IMR-90 (cell line): ENCODE measurements around the gene RAB3C. TPM values are rescaled to one million over a fixed set of nuclear protein-coding genes. Genes with fewer than 3 reads are reported as not detected.
"Not testable (repeated sequence)": the region's sequence is repeated elsewhere in the genome, so short reads cannot be mapped to it uniquely, and the experiment has no call there.

Source experiments
- ATAC-seq: fragments of 200-7000 bp; cut with Tn5 transposase; 2 replicates; pipeline ENCODE4 v1.9.1; 2020; ENCODE audit warnings: low read depth, mild to moderate bottlenecking, moderate library complexity
- BruUV-seq: library from RNA; stranded (reverse); fragments of 400-500 nt; replicated peaks from 2 replicates; lab custom pipeline; 2021; lab: Mats Ljungman, UMichigan
- CTCF ChIA-PET: fragments of 300-600 bp; formaldehyde crosslinking; extraction: SDS; loops from one replicate; lab custom pipeline; 2021; ENCODE audit warnings: antibody characterized with exemption; lab: Yijun Ruan, JAX
- POLR2A ChIA-PET: fragments of 300-600 bp; sonication (Branson Sonifier 250); formaldehyde crosslinking; loops from one replicate; lab custom pipeline; 2022; ENCODE audit warnings: antibody characterized with exemption; ENCODE audit not compliant: unreplicated experiment; lab: Charles Lee
- DNase-seq: peaks from one replicate; pipeline ENCODE4 v3.0.0; 2013
- H2AFZ ChIP-seq: replicated peaks from 2 replicates; pipeline ENCODE3; 2013; ENCODE audit warnings: low read length, mild to moderate bottlenecking; ENCODE audit not compliant: poor library complexity
- H2AK5ac ChIP-seq: 2 replicates; pipeline ENCODE4 v1.6.1; 2013; ENCODE audit warnings: low read depth, low read length, inconsistent platforms
- H2AK9ac ChIP-seq: replicated peaks from 2 replicates; pipeline ENCODE3; 2013; ENCODE audit warnings: mild to moderate bottlenecking, low read depth, low read length, moderate library complexity; ENCODE audit not compliant: poor library complexity
- H2BK120ac ChIP-seq: 2 replicates; pipeline ENCODE4 v1.6.1; 2013; ENCODE audit warnings: low read depth, low read length, inconsistent platforms
- H2BK15ac ChIP-seq: 3 replicates; pipeline ENCODE4 v1.6.1; 2013; ENCODE audit warnings: low read depth, low read length, inconsistent platforms
- H2BK20ac ChIP-seq: 2 replicates; pipeline ENCODE4 v1.6.1; 2013; ENCODE audit warnings: low read depth, mild to moderate bottlenecking, inconsistent platforms, low read length, moderate library complexity
- H2BK5ac ChIP-seq: 2 replicates; pipeline ENCODE4 v1.6.1; 2013; ENCODE audit warnings: mild to moderate bottlenecking, low read depth, low read length, inconsistent platforms; ENCODE audit not compliant: poor library complexity, severe bottlenecking
- H3K14ac ChIP-seq: replicated peaks from 2 replicates; pipeline ENCODE4 v1.6.1; 2013; ENCODE audit warnings: low read depth, low read length, inconsistent platforms
- H3K18ac ChIP-seq: 2 replicates; pipeline ENCODE4 v1.6.1; 2013; ENCODE audit warnings: low read depth, low read length, control low read depth
- H3K23ac ChIP-seq: 2 replicates; pipeline ENCODE4 v1.6.1; 2013; ENCODE audit warnings: low read depth, low read length, inconsistent platforms
- H3K27ac ChIP-seq: 2 replicates; pipeline ENCODE4 v1.5.1; 2013; ENCODE audit warnings: mild to moderate bottlenecking, control low read depth, low read length; ENCODE audit not compliant: insufficient read depth
- H3K27me3 ChIP-seq: 2 replicates; pipeline ENCODE4 v1.6.1; 2013; ENCODE audit warnings: low read length; ENCODE audit not compliant: control insufficient read depth, insufficient read depth
- H3K36me3 ChIP-seq: 2 replicates; pipeline ENCODE4 v1.6.1; 2013; ENCODE audit warnings: low read length, mixed read lengths; ENCODE audit not compliant: control insufficient read depth, insufficient read depth
- H3K4ac ChIP-seq: 2 replicates; pipeline ENCODE4 v1.6.1; 2013; ENCODE audit warnings: low read depth, low read length, inconsistent platforms
- H3K4me1 ChIP-seq: 2 replicates; pipeline ENCODE4 v1.6.1; 2013; ENCODE audit warnings: low read length, mixed read lengths; ENCODE audit not compliant: control insufficient read depth, insufficient read depth
- H3K4me2 ChIP-seq: 2 replicates; pipeline ENCODE4 v1.6.1; 2013; ENCODE audit warnings: low read depth, mild to moderate bottlenecking, control low read depth, low read length, moderate library complexity
- H3K4me3 ChIP-seq: 2 replicates; pipeline ENCODE4 v1.5.1; 2013; ENCODE audit warnings: low read depth, mild to moderate bottlenecking, control low read depth, low read length, moderate library complexity; ENCODE audit not compliant: insufficient read depth
- H3K56ac ChIP-seq: 2 replicates; pipeline ENCODE4 v1.6.1; 2013; ENCODE audit warnings: low read length, inconsistent platforms; ENCODE audit not compliant: insufficient read depth; ENCODE audit errors: extremely low read depth
- H3K79me1 ChIP-seq, 2 experiments: 2 replicates each; pipeline ENCODE4 v1.6.1; 2013; ENCODE audit warnings: low read length in 2 of 2, inconsistent platforms in 1 of 2, low read depth in 1 of 2
- H3K9ac ChIP-seq: 2 replicates; pipeline ENCODE4 v1.6.1; 2013; ENCODE audit warnings: low read depth, low read length, control low read depth
- H3K9me1 ChIP-seq: 2 replicates; pipeline ENCODE4 v1.6.1; 2013; ENCODE audit warnings: low read length, inconsistent platforms; ENCODE audit not compliant: insufficient read depth
- H3K9me3 ChIP-seq: 2 replicates; pipeline ENCODE4 v1.6.1; 2013; ENCODE audit warnings: low read length; ENCODE audit not compliant: control insufficient read depth, insufficient read depth
- H4K20me1 ChIP-seq: 2 replicates; pipeline ENCODE4 v1.6.1; 2013; ENCODE audit warnings: low read length, inconsistent platforms; ENCODE audit not compliant: insufficient read depth
- H4K5ac ChIP-seq: 2 replicates; pipeline ENCODE4 v1.6.1; 2013; ENCODE audit warnings: mild to moderate bottlenecking, low read depth, low read length, control low read depth
- H4K8ac ChIP-seq, 2 experiments: 2 replicates each; pipeline ENCODE4 v1.6.1; 2013; ENCODE audit warnings: low read depth in 2 of 2, low read length in 2 of 2, control low read depth in 1 of 2, inconsistent platforms in 1 of 2
- H4K91ac ChIP-seq: 2 replicates; pipeline ENCODE4 v1.6.1; 2013; ENCODE audit warnings: low read depth, low read length, inconsistent platforms; ENCODE audit not compliant: insufficient read depth
- CEBPB ChIP-seq: IDR thresholded peaks from 2 replicates; pipeline ENCODE4 v1.6.1; 2012; ENCODE audit warnings: low read depth, low read length, improper control_type of control experiment
- WGBS, 2 experiments: methylation state at CpG; one replicate each; pipeline versions ENCODE4 v1.1.5 to v1.1.7; 2013; ENCODE audit warnings: missing lambda C conversion rate in 2 of 2; ENCODE audit not compliant: insufficient read length in 1 of 2; ENCODE audit errors: extremely low coverage in 2 of 2; 5-methylcytosine and 5-hydroxymethylcytosine counted together
- dilution Hi-C: fragments of 300-500 bp; cut with HindIII; formaldehyde crosslinking; loops from one replicate; pipeline ENCODE4 v1.14.3; 2018; ENCODE audit warnings: low sequenced_read_pairs; ENCODE audit not compliant: unreplicated experiment
- in situ Hi-C: fragments of 300-500 bp; cut with MboI; formaldehyde crosslinking; loops from 3 replicates; pipeline ENCODE4 v1.14.3; 2019; ENCODE audit warnings: low sequenced_read_pairs, inconsistent platforms, mixed read lengths
- intact Hi-C: fragments of 100-400 bp; cut with micrococcal nuclease; formaldehyde crosslinking; loops from 2 replicates; pipeline ENCODE4 v1.10.0; 2022
- polyA plus RNA-seq, 3 experiments: library from polyadenylated mRNA; depleted of rRNA; stranded (reverse); fragments of >200 nt; gene quantifications; 2 replicates each; pipeline ENCODE4 v1.2.3, GENCODE V29; 2012; ENCODE audit warnings: low replicate concordance in 1 of 3
- total RNA-seq: library from RNA; depleted of rRNA; stranded (reverse); fragments of >200 nt; gene quantifications from 2 replicates; pipeline ENCODE4 v1.2.3, GENCODE V29; 2012
- TF ChIP-seq, protein P1 (sequence below): fragments of 150-350 bp; IDR thresholded peaks from 2 replicates; pipeline ENCODE4 v1.6.1; 2016; ENCODE audit warnings: low read depth, mild to moderate bottlenecking, low read length, moderate library complexity, borderline replicate concordance

The RAB3C gene
- total and polyA plus RNA-seq, 2 of the 4 experiments (the other 2 are of a cell fraction): not detected

DNA sequence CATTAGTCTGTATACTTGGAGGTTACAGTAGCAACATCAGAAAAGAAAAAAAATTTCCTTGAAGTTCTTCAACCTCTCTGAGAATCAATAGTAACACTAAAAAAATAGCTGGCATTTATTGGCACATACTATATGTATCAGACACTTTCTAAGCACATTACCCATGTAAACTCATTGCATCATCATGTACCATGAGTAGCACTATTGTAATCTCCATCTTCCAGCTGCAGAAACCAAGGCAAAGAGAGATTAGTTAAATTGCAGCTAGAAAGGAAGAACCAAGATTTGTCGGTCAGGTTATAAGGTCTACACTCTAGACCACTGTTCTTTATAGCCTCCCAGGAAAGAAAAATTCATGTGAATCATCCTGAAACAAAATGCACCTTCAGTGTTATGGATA is 31.4 kb upstream of the RAB3C start:
- DNase-seq: no peak
- WGBS, 2 experiments: no CpG with 5 or more reads among the region's 1 CpG
- Histone ChIP-seq H3K9me1 (no peaks in the 10 kb centered on the region), H2BK15ac (no peak overlapping the region), H3K27me3 (no peaks in the 10 kb centered on the region), H2BK5ac (no peak overlapping the region), H3K4ac (no peak overlapping the region), H4K8ac (no peak overlapping the region), H4K20me1 (no peaks in the 10 kb centered on the region), H3K4me1 (no peaks in the 10 kb centered on the region), H3K27ac (no peak overlapping the region), H3K23ac (no peak overlapping the region), H3K14ac (no peak overlapping the region), H3K18ac (no peak overlapping the region), H2BK120ac (no peak overlapping the region), H2BK20ac (no peak overlapping the region), H3K36me3 (no peaks in the 10 kb centered on the region), H3K9me3 (no peaks in the 10 kb centered on the region), H3K9ac (no peak overlapping the region), H2AFZ (no peak overlapping the region), H3K4me3 (no peak overlapping the region), H3K79me1 (no peaks in the 10 kb centered on the region), H3K56ac (no peak overlapping the region), H4K5ac (no peak overlapping the region), H3K4me2 (no peak overlapping the region), H2AK5ac (no peak overlapping the region), H4K91ac (no peak overlapping the region), H2AK9ac (no peak overlapping the region)
- dilution Hi-C loops: no loop called here
- in situ Hi-C loops: no loop called here
- intact Hi-C loops: no loop called here
- no TSS peak for BruUV-seq
- 0 out of 2 replicates have a peak, but pooled peaks have one; percentile 33 for TF ChIP-seq CEBPB
- TF ChIP-seq, protein P1, sequence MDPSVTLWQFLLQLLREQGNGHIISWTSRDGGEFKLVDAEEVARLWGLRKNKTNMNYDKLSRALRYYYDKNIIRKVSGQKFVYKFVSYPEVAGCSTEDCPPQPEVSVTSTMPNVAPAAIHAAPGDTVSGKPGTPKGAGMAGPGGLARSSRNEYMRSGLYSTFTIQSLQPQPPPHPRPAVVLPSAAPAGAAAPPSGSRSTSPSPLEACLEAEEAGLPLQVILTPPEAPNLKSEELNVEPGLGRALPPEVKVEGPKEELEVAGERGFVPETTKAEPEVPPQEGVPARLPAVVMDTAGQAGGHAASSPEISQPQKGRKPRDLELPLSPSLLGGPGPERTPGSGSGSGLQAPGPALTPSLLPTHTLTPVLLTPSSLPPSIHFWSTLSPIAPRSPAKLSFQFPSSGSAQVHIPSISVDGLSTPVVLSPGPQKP: no peak
- ATAC-seq: no peak
- ChIA-PET CTCF (no interaction called here), POLR2A (no interaction called here)

DNA sequence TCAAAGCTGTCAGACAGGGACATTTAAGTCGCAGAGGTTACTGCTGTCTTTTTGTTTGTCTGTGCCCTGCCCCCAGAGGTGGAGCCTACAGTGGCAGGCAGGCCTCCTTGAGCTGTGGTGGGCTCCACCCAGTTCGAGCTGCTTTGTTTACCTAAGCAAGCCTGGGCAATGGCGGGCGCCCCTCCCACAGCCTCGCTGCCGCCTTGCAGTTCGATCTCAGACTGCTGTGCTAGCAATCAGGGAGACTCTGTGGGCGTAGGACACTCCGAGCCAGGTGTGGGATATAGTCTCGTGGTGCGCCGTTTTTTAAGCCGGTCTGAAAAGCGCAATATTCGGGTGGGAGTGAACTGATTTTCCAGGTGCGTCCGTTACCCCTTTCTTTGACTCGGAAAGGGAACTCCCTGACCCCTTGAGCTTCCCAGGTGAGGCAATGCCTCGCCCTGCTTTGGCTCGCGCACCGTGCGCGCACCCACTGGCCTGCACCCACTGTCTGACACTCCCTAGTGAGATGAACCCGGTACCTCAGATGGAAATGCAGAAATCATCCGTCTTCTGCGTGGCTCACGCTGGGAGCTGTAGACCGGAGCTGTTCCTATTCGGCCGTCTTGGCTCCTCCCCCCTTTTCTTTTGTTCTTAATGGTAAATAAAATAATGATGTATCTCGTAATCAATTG is 25.1 kb upstream of the RAB3C start:
- H2BK15ac ChIP-seq, ATAC-seq, H3K4me1 ChIP-seq, H4K5ac ChIP-seq, dilution Hi-C loops, H3K79me1 ChIP-seq, H3K18ac ChIP-seq, H3K4me2 ChIP-seq, H3K9ac ChIP-seq, H4K91ac ChIP-seq, H2BK120ac ChIP-seq, H3K27me3 ChIP-seq, H2AK5ac ChIP-seq, H2BK20ac ChIP-seq, H3K23ac ChIP-seq, H3K14ac ChIP-seq, CTCF ChIA-PET, H2BK5ac ChIP-seq, H3K9me1 ChIP-seq, H3K9me3 ChIP-seq, H3K56ac ChIP-seq, intact Hi-C loops, H2AK9ac ChIP-seq, H3K36me3 ChIP-seq, POLR2A ChIA-PET, H4K20me1 ChIP-seq, H3K4ac ChIP-seq, in situ Hi-C loops, H3K4me3 ChIP-seq, DNase-seq, H3K27ac ChIP-seq, H4K8ac ChIP-seq, H2AFZ ChIP-seq, BruUV-seq: not testable (repeated sequence)
- 91% methylated on average over 10 of the region's 32 CpGs; no CpG with 5 or more reads in 1 of the 2 experiments for WGBS, 2 experiments
